GM19193 (cell line): Measurements from ENCODE around the gene AQP2.

Experiments used
- POLR2A ChIP-seq: IDR thresholded peaks from 4 replicates; pipeline ENCODE4 v1.6.1; 2011; ENCODE audit not compliant: insufficient read depth, insufficient read length; ENCODE audit errors: extremely low read depth

Gene AQP2

GRCh38 chr12:49964849-49965624 is 14.5 kb downstream of the AQP2 start:
- TF ChIP-seq POLR2A, result no peak

- TF ChIP-seq POLR2A, result no peak
These were observed 15.3 kb downstream of the AQP2 start for GRCh38 chr12:49965836-49966235.

GRCh38 chr12:49966511-49967041 is 16.0 kb downstream of the AQP2 start:
- TF ChIP-seq POLR2A, result no peak

- no peak for TF ChIP-seq POLR2A
These were observed 16.7 kb downstream of the AQP2 start for GRCh38 chr12:49967042-49967776.

- TF ChIP-seq POLR2A, result no peak
These were observed 17.3 kb downstream of the AQP2 start for GRCh38 chr12:49967777-49968250.

GRCh38 chr12:49968471-49968870 is 17.9 kb downstream of the AQP2 start:
- no peak for TF ChIP-seq POLR2A

GRCh38 chr12:49969027-49969426 is 18.5 kb downstream of the AQP2 start:
- TF ChIP-seq POLR2A, result no peak

- TF ChIP-seq POLR2A, result no peak
These were observed 19.3 kb downstream of the AQP2 start for GRCh38 chr12:49969651-49970429.

- TF ChIP-seq POLR2A, result no peak
These were observed 20.1 kb downstream of the AQP2 start for GRCh38 chr12:49970658-49971057.

GRCh38 chr12:49971141-49971540 is 20.6 kb downstream of the AQP2 start:
- TF ChIP-seq POLR2A, result no peak

- TF ChIP-seq POLR2A, result no peak
These were observed 21.6 kb downstream of the AQP2 start for GRCh38 chr12:49972129-49972528.

- no peak for TF ChIP-seq POLR2A
These were observed 22.3 kb downstream of the AQP2 start, which contains the start of gene AQP6 for GRCh38 chr12:49972641-49973360. Gene AQP6, plus strand, starts transcription at chr12:49972947. Its CDS starts 227 bp downstream, at chr12:49973174.

GRCh38 chr12:49973361-49973830 is 22.9 kb downstream of the AQP2 start:
- TF ChIP-seq POLR2A, result no peak

GRCh38 chr12:49974231-49974675 is 23.7 kb downstream of the AQP2 start:
- TF ChIP-seq POLR2A, result no peak
